T-helper 2 cell treated with Interferon-gamma antibody and Interleukin-4, amounts not matched to agents 5 μg/mL and 100 μg/mL, for 36 hours (primary cell): ENCODE measurements around the gene PDE8A.
"Not testable (repeated sequence)": the region's sequence is repeated elsewhere in the genome, so short reads cannot be mapped to it uniquely, and the experiment has no call there.

Experiments used
- DNase-seq: peaks from one replicate; pipeline ENCODE4 v3.0.0; 2021; ENCODE audit warnings: low spot score
- H3K27ac Mint-ChIP-seq: one replicate; pipeline ENCODE4 v1.8.0; 2021; ENCODE audit warnings: mild to moderate bottlenecking, mixed read lengths
- H3K27me3 Mint-ChIP-seq: one replicate; pipeline ENCODE4 v1.8.0; 2021; ENCODE audit warnings: low read depth, mixed read lengths
- H3K36me3 Mint-ChIP-seq: one replicate; pipeline ENCODE4 v1.8.0; 2021; ENCODE audit warnings: low read depth, mixed read lengths
- H3K4me1 Mint-ChIP-seq: one replicate; pipeline ENCODE4 v1.8.0; 2021; ENCODE audit warnings: low read depth, mixed read lengths
- H3K4me3 Mint-ChIP-seq: one replicate; pipeline ENCODE4 v1.8.0; 2022; ENCODE audit warnings: mild to moderate bottlenecking, moderate library complexity, mixed read lengths
- H3K9me3 Mint-ChIP-seq: one replicate; pipeline ENCODE4 v1.8.0; 2021; ENCODE audit warnings: mixed read lengths

The PDE8A gene

GRCh38 chr15:85005746-85006145, 24.1 kb downstream of the PDE8A start:
- Mint-ChIP-seq H3K36me3 (no peaks in the 10 kb centered on the region), H3K27ac (no peak overlapping the region), H3K9me3 (no peaks in the 10 kb centered on the region), H3K4me3 (no peak overlapping the region), H3K27me3 (no peaks in the 10 kb centered on the region), H3K4me1 (peaks cover 22% of the 10 kb centered on the region)
- DNase-seq = no peak

GRCh38 chr15:85006201-85006600, 24.5 kb downstream of the PDE8A start:
- Mint-ChIP-seq H3K36me3 (no peaks in the 10 kb centered on the region), H3K4me1 (peaks cover 25% of the 10 kb centered on the region), H3K4me3 (no peak overlapping the region), H3K9me3 (peaks cover 3% of the 10 kb centered on the region), H3K27ac (no peak overlapping the region), H3K27me3 (no peaks in the 10 kb centered on the region)
- DNase-seq = no peak

GRCh38 chr15:85006655-85007054, 25.0 kb downstream of the PDE8A start:
- Mint-ChIP-seq H3K9me3 (peaks cover 3% of the 10 kb centered on the region), H3K27me3 (no peaks in the 10 kb centered on the region), H3K4me3 (no peak overlapping the region), H3K27ac (no peak overlapping the region), H3K36me3 (no peaks in the 10 kb centered on the region), H3K4me1 (peaks cover 25% of the 10 kb centered on the region)
- DNase-seq = no peak

- DNase-seq = no peak
- Mint-ChIP-seq H3K27me3 (no peaks in the 10 kb centered on the region), H3K4me3 (no peak overlapping the region), H3K36me3 (no peaks in the 10 kb centered on the region), H3K4me1 (peaks cover 25% of the 10 kb centered on the region), H3K9me3 (peaks cover 3% of the 10 kb centered on the region), H3K27ac (no peak overlapping the region)
Observed at GRCh38 chr15:85007137-85007536, 25.5 kb downstream of the PDE8A start.

GRCh38 chr15:85007741-85008397, 26.2 kb downstream of the PDE8A start:
- Mint-ChIP-seq H3K4me1 (peaks cover 21% of the 10 kb centered on the region), H3K4me3 (no peak overlapping the region), H3K27ac (no peak overlapping the region), H3K36me3 (no peaks in the 10 kb centered on the region), H3K9me3 (peaks cover 3% of the 10 kb centered on the region), H3K27me3 (no peaks in the 10 kb centered on the region)
- DNase-seq = no peak

GRCh38 chr15:85008474-85009260, 27.0 kb downstream of the PDE8A start:
- Mint-ChIP-seq H3K27me3 (no peaks in the 10 kb centered on the region), H3K36me3 (no peaks in the 10 kb centered on the region), H3K4me1 (peaks cover 20% of the 10 kb centered on the region), H3K4me3 (no peak overlapping the region), H3K27ac (no peak overlapping the region), H3K9me3 (peaks cover 3% of the 10 kb centered on the region)
- DNase-seq = no peak

- no peak for DNase-seq
- Mint-ChIP-seq H3K4me1 (peaks cover 14% of the 10 kb centered on the region), H3K27me3 (no peaks in the 10 kb centered on the region), H3K36me3 (no peaks in the 10 kb centered on the region), H3K27ac (no peak overlapping the region), H3K9me3 (peaks cover 3% of the 10 kb centered on the region), H3K4me3 (no peak overlapping the region)
Observed at GRCh38 chr15:85009435-85009834, 27.8 kb downstream of the PDE8A start.

GRCh38 chr15:85010071-85010385, 28.4 kb downstream of the PDE8A start:
- H3K36me3 Mint-ChIP-seq = no peaks in the 10 kb centered on the region

GRCh38 chr15:85010386-85011159, 28.9 kb downstream of the PDE8A start:
- Mint-ChIP-seq H3K4me1 (peaks cover 14% of the 10 kb centered on the region), H3K9me3 (peaks cover 3% of the 10 kb centered on the region), H3K27me3 (no peaks in the 10 kb centered on the region), H3K4me3 (no peak overlapping the region), H3K36me3 (no peaks in the 10 kb centered on the region), H3K27ac (no peak overlapping the region)
- DNase-seq = no peak

More at GRCh38 chr15:85010071-85010385, 28.4 kb downstream of the PDE8A start:
- DNase-seq = no peak
- Mint-ChIP-seq H3K27me3 (no peaks in the 10 kb centered on the region), H3K4me1 (peaks cover 14% of the 10 kb centered on the region), H3K27ac (no peak overlapping the region), H3K4me3 (no peak overlapping the region), H3K9me3 (peaks cover 3% of the 10 kb centered on the region)

GRCh38 chr15:85011160-85011571, 29.5 kb downstream of the PDE8A start:
- no peak for DNase-seq
- Mint-ChIP-seq H3K4me3 (no peak overlapping the region), H3K9me3 (peaks cover 3% of the 10 kb centered on the region), H3K4me1 (peaks cover 14% of the 10 kb centered on the region), H3K27ac (no peak overlapping the region), H3K36me3 (no peaks in the 10 kb centered on the region), H3K27me3 (no peaks in the 10 kb centered on the region)

GRCh38 chr15:85011724-85012123, 30.1 kb downstream of the PDE8A start:
- not testable (repeated sequence) for H3K4me3 Mint-ChIP-seq, H3K36me3 Mint-ChIP-seq, H3K9me3 Mint-ChIP-seq, H3K27me3 Mint-ChIP-seq, DNase-seq, H3K27ac Mint-ChIP-seq
- peaks cover 14% of the 10 kb centered on the region for H3K4me1 Mint-ChIP-seq

GRCh38 chr15:85013785-85014184, 32.1 kb downstream of the PDE8A start:
- no peak overlapping the region for H3K4me3 Mint-ChIP-seq

GRCh38 chr15:85014932-85015331, 33.3 kb downstream of the PDE8A start:
- H3K36me3 Mint-ChIP-seq = no peaks in the 10 kb centered on the region
- no peak overlapping the region for H3K27ac Mint-ChIP-seq

More at GRCh38 chr15:85013785-85014184, 32.1 kb downstream of the PDE8A start:
- no peaks in the 10 kb centered on the region for H3K27me3 Mint-ChIP-seq
- no peak overlapping the region for H3K27ac Mint-ChIP-seq
- H3K36me3 Mint-ChIP-seq = no peaks in the 10 kb centered on the region
- DNase-seq = no peak
- peaks cover 11% of the 10 kb centered on the region for H3K4me1 Mint-ChIP-seq
- peaks cover 3% of the 10 kb centered on the region for H3K9me3 Mint-ChIP-seq

GRCh38 chr15:85016275-85016674, 34.6 kb downstream of the PDE8A start:
- peaks cover 4% of the 10 kb centered on the region for H3K4me1 Mint-ChIP-seq
- no peak overlapping the region for H3K27ac Mint-ChIP-seq
- H3K9me3 Mint-ChIP-seq = no peaks in the 10 kb centered on the region
- no peaks in the 10 kb centered on the region for H3K36me3 Mint-ChIP-seq
- DNase-seq = no peak
- H3K27me3 Mint-ChIP-seq = no peaks in the 10 kb centered on the region
- no peak overlapping the region for H3K4me3 Mint-ChIP-seq

More at GRCh38 chr15:85014932-85015331, 33.3 kb downstream of the PDE8A start:
- H3K4me3 Mint-ChIP-seq = no peak overlapping the region
- peaks cover 3% of the 10 kb centered on the region for H3K9me3 Mint-ChIP-seq
- no peak for DNase-seq
- H3K4me1 Mint-ChIP-seq = peaks cover 7% of the 10 kb centered on the region
- H3K27me3 Mint-ChIP-seq = no peaks in the 10 kb centered on the region
